Naive thymus-derived CD8-positive, alpha-beta T cell (primary cell): Measurements from ENCODE around the gene PELI3. TPM values are rescaled to one million over a fixed set of nuclear protein-coding genes. Genes with fewer than 3 reads are reported as not detected.

Experiments used
- ATAC-seq, 2 donors: fragments of 150-1000 bp; cut with Tn5 transposase in 1 of 2; sonication (Bioruptor Pico), chemical (Tn5 transposase) in 1 of 2; 1 replicate in 1 of 2; 2 replicates in 1 of 2; pipeline ENCODE4 v1.10.0; 2021; ENCODE audit warnings: mild to moderate bottlenecking in 2 of 2, moderate library complexity in 2 of 2
- POLR2A ChIA-PET: fragments of 350-600 bp; sonication (Branson Sonifier 250); formaldehyde crosslinking; loops from one replicate; lab custom pipeline; 2021; ENCODE audit warnings: antibody characterized with exemption; lab: Charles Lee
- DNase-seq, 10 donors: peaks; one replicate each; pipeline versions ENCODE4 v3.0.0 to v3.0.0-alpha.2; 2020 to 2022
- H3K27ac Mint-ChIP-seq, 10 donors: one replicate each; pipeline ENCODE4 v1.8.0; 2020 to 2022; ENCODE audit warnings: mild to moderate bottlenecking in 10 of 10, mixed read lengths in 10 of 10, moderate library complexity in 4 of 10, inconsistent platforms in 1 of 10
- H3K27me3 Mint-ChIP-seq, 5 donors: one replicate each; pipeline ENCODE4 v1.8.0; 2021 to 2022; ENCODE audit warnings: mixed read lengths in 5 of 5
- H3K36me3 Mint-ChIP-seq, 3 donors: one replicate each; pipeline ENCODE4 v1.8.0; 2020 to 2022; ENCODE audit warnings: mixed read lengths in 3 of 3, mild to moderate bottlenecking in 2 of 3, inconsistent platforms in 1 of 3
- H3K4me1 Mint-ChIP-seq, 4 donors: one replicate each; pipeline ENCODE4 v1.8.0; 2021 to 2022; ENCODE audit warnings: mixed read lengths in 4 of 4
- H3K4me3 Mint-ChIP-seq, 10 donors: one replicate each; pipeline ENCODE4 v1.8.0; 2020 to 2022; ENCODE audit warnings: mild to moderate bottlenecking in 10 of 10, mixed read lengths in 10 of 10, moderate library complexity in 6 of 10, inconsistent platforms in 1 of 10
- H3K9me3 Mint-ChIP-seq, 9 donors: one replicate each; pipeline ENCODE4 v1.8.0; 2020 to 2022; ENCODE audit warnings: mixed read lengths in 9 of 9, mild to moderate bottlenecking in 3 of 9, inconsistent platforms in 1 of 9, moderate library complexity in 1 of 9
- polyA plus RNA-seq, 3 donors: library from polyadenylated mRNA; unstranded; fragments of 300-500 nt; fragmentation: Illumina TruSeq; gene quantifications; one replicate each; pipeline ENCODE4 v1.2.3, GENCODE V29; 2021
- total RNA-seq, 8 experiments: library from RNA in 2 of 8; stranded (reverse) in 2 of 8; gene quantifications; one replicate each; pipeline ENCODE4 v1.2.3 and lab custom pipeline; 2021 to 2026

The PELI3 gene
- total and polyA plus RNA-seq, 5 experiments from 2014 or later: 2.7 to 16.3 (median 4.1) TPM

DNA sequence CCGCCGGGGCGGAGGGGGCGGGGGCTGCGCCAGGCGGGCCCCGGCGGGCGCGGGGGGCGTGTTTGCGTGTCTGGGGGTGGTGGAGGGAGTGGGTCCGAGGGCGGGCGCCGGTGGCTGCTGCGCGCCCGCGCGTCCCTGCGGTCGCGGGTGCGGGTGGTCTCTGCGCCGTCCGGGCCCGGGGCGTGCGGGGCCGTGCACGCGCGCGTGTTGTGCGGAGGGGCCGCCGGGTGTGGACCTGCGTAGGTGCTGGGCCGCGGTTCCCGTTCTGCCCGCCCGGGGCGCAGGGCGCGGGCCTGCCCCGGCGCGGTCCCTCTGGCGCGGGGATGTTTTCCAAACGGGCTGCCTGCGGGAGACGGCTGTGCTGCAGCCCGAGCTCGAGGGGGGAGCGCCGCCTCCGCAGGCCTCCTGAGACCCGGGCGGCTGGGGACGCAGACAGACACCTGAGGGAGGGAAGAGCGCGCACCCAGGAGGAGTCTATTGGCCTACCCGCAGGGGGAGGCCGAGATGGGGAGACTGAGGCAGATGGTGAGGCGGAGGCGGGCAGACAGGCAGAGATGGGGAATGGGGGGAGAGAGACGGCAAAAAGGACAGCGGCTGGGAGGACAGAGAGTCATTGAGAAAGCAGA is 442 bp downstream of the PELI3 start:
- DNase-seq: peak in 1 of 10 donors; percentile 33
- POLR2A ChIA-PET: interaction anchor here (0.6 to 5.4 kb wide), 15 partner anchors 12 to 211 kb away, joined by 3 to 46 read pairs (median 4); partner anchors contain the start of genes BBS1, DPP3, MRPL11 and RBM4
- ATAC-seq: peak; percentile 59 to 62
- Mint-ChIP-seq H3K4me3 (peak overlapping the region; percentile 76 to 92 (median 89)), H3K9me3 (peaks cover 0 to 5% (median 0%) of the 10 kb centered on the region in 9 donors), H3K36me3 (peaks cover 0 to 2% (median 0%) of the 10 kb centered on the region in 3 donors), H3K4me1 (peaks cover 8 to 32% (median 19%) of the 10 kb centered on the region in 4 donors), H3K27ac (peak overlapping the region in 9 of 10 donors; percentile 28 to 93 (median 89)), H3K27me3 (no peaks in the 10 kb centered on the region)

DNA sequence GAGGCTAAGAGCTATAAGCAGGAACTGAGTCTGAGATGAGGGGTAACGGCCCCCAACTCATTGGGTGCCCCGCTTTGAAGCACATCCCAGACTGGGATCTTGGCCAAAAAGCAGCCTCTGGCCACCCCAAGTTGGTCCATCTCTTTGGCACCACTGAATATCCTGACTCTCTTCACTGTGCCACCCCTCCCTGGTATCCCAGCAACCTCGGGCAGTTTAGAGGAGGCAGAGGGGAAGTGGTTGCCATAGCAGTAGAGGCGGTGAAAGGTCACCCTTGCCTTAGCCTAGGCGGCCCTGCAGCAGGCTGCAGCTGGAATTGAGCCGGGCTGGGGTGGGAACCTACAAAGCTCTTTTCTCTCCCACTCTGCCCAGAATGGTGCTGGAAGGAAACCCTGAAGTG is 1.1 kb downstream of the PELI3 start:
- peak overlapping the region in 8 of 10 donors; percentile 28 to 93 (median 82) for H3K27ac Mint-ChIP-seq
- H3K27me3 Mint-ChIP-seq: no peaks in the 10 kb centered on the region
- POLR2A ChIA-PET: interaction anchor here (0.6 to 5.4 kb wide), 3 partner anchors 12 to 32 kb away, joined by 3 to 46 read pairs (median 5); partner anchors contain the start of genes DPP3 and MRPL11
- peak overlapping the region; percentile 76 to 92 (median 89) for H3K4me3 Mint-ChIP-seq
- H3K36me3 Mint-ChIP-seq: peaks cover 0 to 2% (median 0%) of the 10 kb centered on the region in 3 donors
- ATAC-seq (no peak), DNase-seq (no peak)
- H3K9me3 Mint-ChIP-seq: peaks cover 0 to 3% (median 0%) of the 10 kb centered on the region in 9 donors
- peaks cover 8 to 32% (median 19%) of the 10 kb centered on the region in 4 donors for H3K4me1 Mint-ChIP-seq

GRCh38 chr11:66468691-66469090 is 2.0 kb downstream of the PELI3 start:
- H3K36me3 Mint-ChIP-seq: peaks cover 0 to 2% (median 0%) of the 10 kb centered on the region in 3 donors
- POLR2A ChIA-PET: interaction anchor here (5.4 kb wide), 1 partner anchor 11 kb away, joined by 46 read pairs; the partner anchor contains the start of gene DPP3
- DNase-seq: no peak

DNA sequence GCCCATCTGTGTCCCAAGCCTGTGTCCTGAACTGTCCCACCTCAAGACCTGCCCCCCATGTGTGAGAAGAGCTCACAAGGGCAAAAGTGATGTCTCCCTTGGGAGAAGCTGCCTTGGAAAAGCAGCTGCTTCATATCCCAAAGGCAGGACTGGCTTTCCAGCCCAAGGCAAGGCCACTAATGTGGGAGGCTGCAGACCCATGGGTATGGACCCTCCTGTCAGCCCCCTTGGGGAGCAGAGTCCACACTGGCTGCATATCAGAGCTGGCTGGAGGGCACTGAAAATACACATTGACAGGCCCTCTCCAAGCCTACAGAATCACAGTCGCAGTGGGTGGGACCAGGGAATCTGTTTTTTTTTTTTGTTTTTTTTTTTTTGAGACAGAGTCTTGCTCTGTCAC is 2.7 kb downstream of the PELI3 start:
- DNase-seq (no peak), ATAC-seq (no peak)
- H3K36me3 Mint-ChIP-seq: peaks cover 0 to 5% (median 0%) of the 10 kb centered on the region in 3 donors
- H3K27me3 Mint-ChIP-seq: no peaks in the 10 kb centered on the region
- no peak overlapping the region for H3K4me3 Mint-ChIP-seq
- no peak overlapping the region for H3K27ac Mint-ChIP-seq
- POLR2A ChIA-PET: interaction anchor here (0.7 to 5.4 kb wide), 2 partner anchors 10 to 865 kb away, joined by 4 to 46 read pairs; partner anchors contain the start of gene DPP3
- no peaks in the 10 kb centered on the region for H3K9me3 Mint-ChIP-seq
- H3K4me1 Mint-ChIP-seq: peaks cover 8 to 32% (median 19%) of the 10 kb centered on the region in 4 donors

More at GRCh38 chr11:66468691-66469090, 2.0 kb downstream of the PELI3 start:
- H3K4me1 Mint-ChIP-seq: peaks cover 8 to 32% (median 19%) of the 10 kb centered on the region in 4 donors
- H3K4me3 Mint-ChIP-seq: peak overlapping the region in 9 of 10 donors; percentile 50 to 92 (median 86)
- peak overlapping the region in 1 of 10 donors; percentile 57 for H3K27ac Mint-ChIP-seq
- no peaks in the 10 kb centered on the region for H3K27me3 Mint-ChIP-seq
- no peak for ATAC-seq
- no peaks in the 10 kb centered on the region for H3K9me3 Mint-ChIP-seq

- peaks cover 0 to 5% (median 0%) of the 10 kb centered on the region in 3 donors for H3K36me3 Mint-ChIP-seq
- POLR2A ChIA-PET: interaction anchor here (5.4 kb wide), 1 partner anchor 10 kb away, joined by 46 read pairs; the partner anchor contains the start of gene DPP3
- H3K27me3 Mint-ChIP-seq: no peaks in the 10 kb centered on the region
- ATAC-seq (no peak), DNase-seq (no peak)
- H3K9me3 Mint-ChIP-seq: no peaks in the 10 kb centered on the region
- H3K4me3 Mint-ChIP-seq: peak overlapping the region in 2 of 10 donors; percentile 6 to 68
- peak overlapping the region in 2 of 10 donors; percentile 41 to 72 for H3K27ac Mint-ChIP-seq
- H3K4me1 Mint-ChIP-seq: peaks cover 8 to 29% (median 19%) of the 10 kb centered on the region in 4 donors
Observed at GRCh38 chr11:66470015-66470414, 3.3 kb downstream of the PELI3 start.

DNA sequence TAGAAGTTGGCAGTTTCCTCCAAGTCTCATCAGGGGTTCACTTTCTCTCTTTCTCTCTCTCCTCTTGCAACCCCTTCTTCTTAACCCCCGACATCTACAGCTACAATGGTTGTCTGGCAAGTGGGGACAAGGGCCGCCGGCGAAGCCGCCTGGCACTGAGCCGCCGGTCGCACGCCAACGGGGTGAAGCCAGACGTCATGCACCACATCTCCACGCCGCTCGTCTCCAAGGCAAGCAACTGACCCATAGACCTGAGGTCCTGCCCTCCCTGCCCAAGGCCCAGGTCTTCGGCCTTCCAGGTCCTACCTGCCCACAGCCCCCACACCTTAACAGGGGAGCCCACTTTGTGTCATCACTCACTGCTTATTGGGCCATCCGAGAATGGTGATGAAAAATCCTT is 4.4 kb downstream of the PELI3 start:
- H3K4me1 Mint-ChIP-seq: peaks cover 8 to 18% (median 13%) of the 10 kb centered on the region in 4 donors
- POLR2A ChIA-PET: interaction anchor here (5.4 kb wide), 1 partner anchor 8 kb away, joined by 46 read pairs; the partner anchor contains the start of gene DPP3
- H3K9me3 Mint-ChIP-seq: no peaks in the 10 kb centered on the region
- H3K27me3 Mint-ChIP-seq: no peaks in the 10 kb centered on the region
- H3K27ac Mint-ChIP-seq: no peak overlapping the region
- no peak for ATAC-seq
- no peak for DNase-seq
- no peak overlapping the region for H3K4me3 Mint-ChIP-seq
- H3K36me3 Mint-ChIP-seq: peaks cover 0 to 5% (median 0%) of the 10 kb centered on the region in 3 donors

- POLR2A ChIA-PET: no interaction called here
- DNase-seq (no peak), ATAC-seq (no peak)
- Mint-ChIP-seq H3K27ac (no peak overlapping the region), H3K4me1 (peaks cover 11 to 14% (median 12%) of the 10 kb centered on the region in 4 donors), H3K36me3 (peaks cover 0 to 5% (median 0%) of the 10 kb centered on the region in 3 donors), H3K27me3 (no peaks in the 10 kb centered on the region), H3K4me3 (no peak overlapping the region), H3K9me3 (no peaks in the 10 kb centered on the region)
Observed at GRCh38 chr11:66472054-66472453, 5.3 kb downstream of the PELI3 start.

DNA sequence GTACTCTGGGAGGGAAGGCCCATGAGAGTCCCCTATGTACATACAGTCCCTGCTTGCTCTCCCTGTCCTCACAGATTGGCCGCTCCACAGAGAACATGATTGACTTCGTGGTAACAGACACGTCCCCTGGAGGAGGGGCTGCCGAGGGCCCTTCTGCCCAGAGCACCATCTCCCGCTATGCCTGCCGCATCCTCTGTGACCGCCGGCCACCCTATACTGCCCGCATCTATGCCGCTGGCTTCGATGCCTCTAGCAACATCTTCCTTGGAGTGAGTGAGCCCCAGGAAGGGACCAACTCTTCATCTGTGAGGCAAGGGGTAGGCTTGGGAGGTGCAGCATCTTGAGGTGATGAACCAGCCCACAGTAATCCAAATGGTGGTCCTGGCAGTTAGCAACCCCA is 6.5 kb downstream of the PELI3 start:
- no peak overlapping the region for H3K4me3 Mint-ChIP-seq
- H3K27me3 Mint-ChIP-seq: no peaks in the 10 kb centered on the region
- no peak overlapping the region for H3K27ac Mint-ChIP-seq
- no peak for ATAC-seq
- no peaks in the 10 kb centered on the region for H3K9me3 Mint-ChIP-seq
- H3K36me3 Mint-ChIP-seq: peaks cover 0 to 5% (median 0%) of the 10 kb centered on the region in 3 donors
- peaks cover 3 to 13% (median 6%) of the 10 kb centered on the region in 4 donors for H3K4me1 Mint-ChIP-seq
- POLR2A ChIA-PET: no interaction called here
- DNase-seq: no peak

DNA sequence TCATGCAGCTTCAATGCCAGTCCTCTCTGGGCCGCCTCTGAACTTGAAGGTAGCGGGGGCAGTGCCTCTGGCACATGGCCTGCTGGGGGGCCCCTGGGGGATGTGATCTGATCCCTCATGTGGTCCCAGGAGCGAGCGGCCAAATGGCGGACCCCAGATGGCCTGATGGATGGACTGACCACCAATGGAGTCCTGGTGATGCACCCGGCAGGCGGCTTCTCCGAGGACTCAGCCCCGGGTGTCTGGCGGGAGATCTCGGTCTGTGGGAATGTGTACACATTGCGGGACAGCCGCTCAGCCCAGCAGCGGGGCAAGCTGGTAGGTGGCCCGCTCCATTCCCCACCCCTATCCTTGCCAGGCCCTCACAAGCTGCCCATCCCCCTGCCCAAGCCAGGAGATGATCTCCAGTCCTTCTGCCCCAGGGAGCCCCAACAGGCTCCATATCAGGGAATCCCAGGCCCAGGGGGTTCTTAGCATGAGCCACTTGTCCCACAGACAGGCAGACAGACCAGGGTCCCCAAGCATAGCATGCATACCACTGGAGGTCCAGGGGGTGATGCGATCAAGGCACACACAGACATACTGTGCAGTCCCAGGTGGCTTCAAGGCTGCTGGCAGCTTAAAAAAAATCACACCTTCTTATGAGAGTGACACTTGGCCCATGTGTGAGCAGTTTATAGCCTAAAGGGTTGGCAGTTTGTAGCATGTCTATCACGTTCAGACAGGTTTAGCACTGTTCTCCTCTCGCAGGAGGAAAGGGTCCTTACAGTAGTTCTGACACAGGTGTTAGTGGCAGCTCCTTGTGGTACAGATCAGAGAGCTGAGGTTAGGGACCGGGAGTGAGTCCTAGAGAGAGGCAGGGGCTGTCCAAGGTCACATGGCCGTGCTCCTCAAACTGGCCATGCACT is 7.2 kb downstream of the PELI3 start:
- Mint-ChIP-seq H3K27me3 (no peaks in the 10 kb centered on the region), H3K27ac (peak overlapping the region in 1 of 10 donors; percentile 44), H3K4me1 (peaks cover 5 to 15% (median 7%) of the 10 kb centered on the region in 4 donors), H3K36me3 (peaks cover 0 to 5% (median 0%) of the 10 kb centered on the region in 3 donors), H3K4me3 (no peak overlapping the region), H3K9me3 (no peaks in the 10 kb centered on the region)
- POLR2A ChIA-PET: no interaction called here
- DNase-seq (no peak), ATAC-seq (no peak)

DNA sequence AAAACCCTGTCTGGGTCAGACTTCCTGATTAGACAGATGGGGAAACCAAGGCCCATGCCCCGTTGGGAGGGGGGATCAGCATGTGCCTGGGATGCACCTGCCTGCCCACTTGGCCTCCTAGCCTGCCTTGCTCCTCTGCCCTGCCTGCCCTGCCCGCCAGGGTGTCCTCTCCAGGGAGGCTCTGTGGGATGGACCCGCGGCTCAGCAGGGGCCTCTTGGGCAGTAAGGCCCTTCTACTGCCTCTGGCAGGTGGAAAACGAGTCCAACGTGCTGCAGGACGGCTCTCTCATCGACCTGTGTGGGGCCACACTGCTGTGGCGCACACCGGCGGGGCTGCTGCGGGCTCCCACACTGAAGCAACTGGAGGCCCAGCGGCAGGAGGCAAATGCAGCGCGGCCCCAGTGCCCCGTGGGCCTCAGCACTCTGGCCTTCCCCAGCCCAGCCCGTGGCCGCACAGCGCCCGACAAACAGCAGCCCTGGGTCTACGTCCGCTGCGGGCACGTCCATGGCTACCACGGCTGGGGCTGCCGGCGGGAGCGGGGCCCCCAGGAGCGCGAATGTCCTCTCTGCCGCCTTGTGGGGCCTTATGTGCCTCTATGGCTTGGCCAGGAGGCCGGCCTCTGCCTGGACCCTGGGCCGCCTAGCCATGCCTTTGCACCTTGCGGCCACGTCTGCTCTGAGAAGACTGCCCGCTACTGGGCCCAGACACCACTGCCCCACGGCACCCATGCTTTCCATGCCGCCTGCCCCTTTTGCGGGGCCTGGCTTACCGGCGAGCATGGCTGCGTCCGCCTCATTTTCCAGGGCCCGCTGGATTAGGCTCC is 8.9 kb downstream of the PELI3 start:
- ATAC-seq (no peak), DNase-seq (no peak)
- H3K9me3 Mint-ChIP-seq: no peaks in the 10 kb centered on the region
- no peak overlapping the region for H3K27ac Mint-ChIP-seq
- H3K4me1 Mint-ChIP-seq: peaks cover 14 to 21% (median 18%) of the 10 kb centered on the region in 4 donors
- H3K4me3 Mint-ChIP-seq: no peak overlapping the region
- peaks cover 0 to 2% (median 0%) of the 10 kb centered on the region in 3 donors for H3K36me3 Mint-ChIP-seq
- POLR2A ChIA-PET: no interaction called here
- no peaks in the 10 kb centered on the region for H3K27me3 Mint-ChIP-seq

- Mint-ChIP-seq H3K27ac (peak overlapping the region in 3 of 10 donors; percentile 17 to 80 (median 49)), H3K4me3 (peak overlapping the region in 1 of 10 donors; percentile 46), H3K36me3 (peaks cover 0 to 2% (median 0%) of the 10 kb centered on the region in 3 donors), H3K27me3 (no peaks in the 10 kb centered on the region), H3K9me3 (no peaks in the 10 kb centered on the region), H3K4me1 (peaks cover 17 to 27% (median 20%) of the 10 kb centered on the region in 4 donors)
- DNase-seq: no peak
- no peak for ATAC-seq
- POLR2A ChIA-PET: no interaction called here
Observed at GRCh38 chr11:66476173-66476840, 9.6 kb downstream of the PELI3 start.
